ENCODE data around the gene MNAT1.
"Not testable (repeated sequence)": the region's sequence is repeated elsewhere in the genome, so short reads cannot be mapped to it uniquely, and the experiment has no call there.

The MNAT1 gene

DNA sequence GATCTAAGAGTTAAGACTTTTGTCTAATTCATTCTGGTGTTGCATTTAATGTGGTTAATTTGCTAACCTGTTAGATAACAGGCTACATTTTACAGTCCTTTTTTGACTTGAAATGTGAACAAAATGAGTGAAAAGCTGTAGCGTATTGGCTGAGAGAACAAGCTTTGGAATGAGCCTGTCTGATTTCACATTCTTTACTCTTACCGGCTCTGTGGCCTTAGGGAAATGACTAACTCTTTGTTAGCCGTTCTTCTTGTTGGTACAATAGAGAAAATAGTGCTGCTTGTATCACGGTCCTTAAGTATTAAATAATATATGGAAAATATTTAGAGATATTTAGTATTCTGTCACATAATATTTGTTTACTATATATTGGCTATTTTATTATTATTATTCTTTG is 1.9 kb downstream of the MNAT1 start:
- DNase-seq: no peak
- intact Hi-C loops (cut with DNase I): no loop called here

DNA sequence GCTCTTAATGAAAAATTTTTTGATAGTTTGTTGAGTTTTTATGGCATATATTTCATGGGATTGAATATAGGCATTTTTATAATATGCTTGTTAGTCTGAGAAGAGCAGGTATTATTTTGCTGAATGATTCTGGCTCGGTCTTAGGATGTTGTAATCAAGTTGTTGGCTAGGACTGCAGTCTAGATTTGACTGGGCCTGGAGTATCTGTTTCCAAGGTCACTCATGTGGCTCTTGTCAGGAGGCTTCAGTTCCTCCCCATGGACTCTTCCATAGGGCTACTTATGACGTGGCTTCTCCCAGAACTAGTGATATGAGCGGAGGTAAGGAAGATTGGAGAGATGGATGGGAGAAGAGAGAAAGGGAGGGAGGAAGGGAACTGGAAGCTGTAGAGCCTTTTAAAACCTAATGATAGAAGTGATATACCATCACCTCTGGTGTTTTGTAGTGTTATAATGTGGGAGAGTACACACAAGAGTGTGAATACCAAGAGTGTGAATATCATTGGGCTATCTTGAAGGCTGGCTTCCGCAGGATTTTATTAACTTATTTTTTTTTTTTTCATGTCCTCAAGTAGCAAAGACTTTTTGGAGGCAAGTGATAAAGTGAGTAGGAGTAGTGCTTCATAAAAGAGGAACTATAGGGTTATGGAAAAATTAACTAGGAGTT is 4.4 kb downstream of the MNAT1 start:
- intact Hi-C loops (cut with DNase I): no loop called here

DNA sequence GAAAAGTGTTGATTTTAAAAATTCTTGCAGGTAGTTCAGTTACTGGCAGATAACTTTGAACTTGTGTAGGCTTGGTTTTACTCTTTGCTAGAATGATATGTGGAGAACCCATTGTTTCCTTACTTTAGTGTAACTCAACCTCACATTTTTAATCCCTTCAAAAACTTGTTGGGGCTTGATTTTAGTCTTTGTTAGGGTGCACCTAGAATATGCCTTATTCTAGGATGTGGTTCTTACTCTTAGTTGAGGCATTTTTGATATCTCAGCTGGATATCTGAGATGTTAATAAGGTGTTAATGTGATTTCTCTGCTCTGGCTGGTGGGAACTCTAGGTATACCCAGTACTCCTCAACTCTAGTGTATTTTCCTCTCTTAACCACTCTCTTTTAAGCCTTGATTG is 10.0 kb downstream of the MNAT1 start:
- intact Hi-C loops (cut with DNase I): no loop called here
- no peak for DNase-seq

More for the DNA sequence above, 4.4 kb downstream of the MNAT1 start:
- DNase-seq: no peak

DNA sequence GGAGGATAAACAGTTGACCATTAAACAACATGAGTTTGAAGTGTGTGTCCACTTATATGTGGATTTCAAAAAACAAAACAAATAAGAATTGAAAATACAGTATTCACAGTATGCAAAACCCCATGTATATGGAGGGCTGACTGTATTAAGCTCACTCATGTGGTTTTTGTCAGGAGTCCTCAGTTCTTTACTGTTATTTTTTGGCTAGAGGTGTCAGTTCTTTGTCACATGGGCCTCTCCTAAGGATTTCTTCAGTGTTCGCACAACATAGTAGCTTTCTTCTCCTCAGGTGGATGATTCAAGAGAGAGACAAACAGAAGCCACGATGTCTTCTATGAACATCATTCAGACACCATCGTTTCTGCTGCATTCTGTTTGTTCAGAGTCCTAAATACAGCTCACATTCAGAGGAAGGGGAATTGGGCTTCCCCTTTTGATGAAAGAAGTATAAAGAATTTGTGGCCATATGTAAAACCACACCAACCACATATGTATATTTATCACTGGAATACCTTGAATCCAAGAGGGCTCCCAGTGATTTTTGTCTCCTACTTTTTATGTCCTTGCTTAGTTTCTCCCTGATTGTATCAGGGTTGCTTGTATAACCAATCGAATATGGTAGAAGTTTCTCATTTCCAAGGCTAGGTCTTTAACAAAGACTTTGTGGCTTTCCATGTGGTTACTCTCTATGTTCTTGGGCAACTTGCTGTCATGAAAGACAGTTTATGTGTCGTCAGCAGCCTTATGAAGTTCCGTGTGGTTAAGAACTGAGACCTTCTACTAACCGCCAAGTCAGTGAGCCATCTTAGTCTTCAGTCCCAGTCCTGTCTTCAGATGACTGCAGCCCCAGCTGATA is 18.9 kb downstream of the MNAT1 start:
- intact Hi-C loops (cut with DNase I): no loop called here
- no peak for DNase-seq

DNA sequence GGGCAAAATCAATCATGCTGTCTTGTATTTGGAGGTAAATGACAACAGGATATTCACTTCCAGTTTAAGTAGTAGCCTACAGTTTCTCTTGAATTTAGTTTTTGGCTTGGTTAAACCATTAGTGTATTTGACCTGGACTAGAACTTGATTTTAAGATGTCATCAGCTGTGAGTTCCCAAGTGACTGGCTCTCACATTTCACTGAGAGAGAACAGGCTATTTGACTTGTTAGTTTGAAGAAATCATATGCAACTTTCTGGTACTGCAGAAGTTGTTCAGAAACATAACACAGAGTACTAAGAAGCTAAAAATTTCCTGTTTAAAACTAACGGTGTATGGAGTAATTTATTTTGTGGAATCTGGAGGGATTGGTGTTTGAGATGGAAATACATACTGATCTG is 22.3 kb downstream of the MNAT1 start:
- DNase-seq: no peak
- intact Hi-C loops (cut with DNase I): no loop called here

DNA sequence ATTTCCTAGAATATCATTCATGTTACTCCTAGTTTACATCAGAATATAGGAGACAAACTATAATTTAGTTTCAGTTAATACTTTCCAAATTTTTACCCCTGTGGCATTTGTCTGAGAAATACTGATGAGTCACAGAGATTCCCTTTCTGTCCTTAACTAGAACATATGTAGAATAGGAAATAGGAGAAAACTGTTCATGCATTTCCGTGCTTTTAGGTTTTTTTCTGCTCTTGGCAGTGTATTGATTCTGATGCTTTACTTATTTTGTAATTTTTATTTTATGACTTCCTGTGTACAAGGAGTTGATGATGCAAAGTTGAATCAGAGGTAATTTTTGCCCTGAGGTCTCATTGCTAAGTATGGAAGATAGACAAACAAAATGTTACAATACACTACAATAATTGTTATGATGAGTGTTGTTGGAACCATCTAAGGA is 23.0 kb downstream of the MNAT1 start:
- intact Hi-C loops (cut with DNase I): no loop called here
- DNase-seq: no peak

DNA sequence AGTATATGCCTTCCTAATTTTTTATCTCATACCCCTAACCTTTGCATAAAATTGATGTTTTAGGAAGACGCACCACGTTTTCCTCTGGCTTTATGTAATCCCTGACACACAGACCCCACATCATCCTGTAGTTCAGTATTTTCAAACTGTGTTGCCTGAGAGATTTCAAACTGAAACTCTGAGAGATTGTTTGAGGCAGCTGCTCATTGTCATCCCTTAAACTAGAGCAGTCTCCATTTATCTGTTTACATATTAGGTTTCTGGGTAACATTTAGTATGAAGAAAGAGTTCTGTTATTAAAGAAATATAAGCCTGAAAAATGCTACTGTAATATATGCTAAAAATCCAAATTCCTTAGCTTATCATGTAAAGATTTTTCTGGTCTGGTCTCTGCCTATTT is 24.3 kb downstream of the MNAT1 start:
- intact Hi-C loops (cut with DNase I): no loop called here

DNA sequence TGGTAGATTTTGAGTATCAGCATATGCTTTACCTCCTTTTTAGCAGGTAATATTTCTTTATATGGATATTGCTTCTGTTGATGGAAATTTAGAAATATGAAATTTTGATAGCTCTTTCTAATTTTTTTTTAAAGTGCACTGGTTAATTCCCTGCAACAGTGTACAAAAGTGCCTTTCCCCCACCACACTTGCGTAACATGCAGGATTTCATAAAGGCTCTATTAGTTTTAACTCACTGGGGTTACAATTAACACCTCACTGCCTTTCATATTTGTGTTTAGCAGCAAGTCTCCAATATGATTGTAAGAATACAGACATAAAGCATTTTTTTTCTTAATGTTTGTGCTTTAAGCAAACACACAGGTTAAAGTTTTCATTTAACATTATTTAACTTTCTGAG is 25.6 kb downstream of the MNAT1 start:
- DNase-seq: no peak
- intact Hi-C loops (cut with DNase I): no loop called here

More for the DNA sequence above, 24.3 kb downstream of the MNAT1 start:
- DNase-seq: no peak

DNA sequence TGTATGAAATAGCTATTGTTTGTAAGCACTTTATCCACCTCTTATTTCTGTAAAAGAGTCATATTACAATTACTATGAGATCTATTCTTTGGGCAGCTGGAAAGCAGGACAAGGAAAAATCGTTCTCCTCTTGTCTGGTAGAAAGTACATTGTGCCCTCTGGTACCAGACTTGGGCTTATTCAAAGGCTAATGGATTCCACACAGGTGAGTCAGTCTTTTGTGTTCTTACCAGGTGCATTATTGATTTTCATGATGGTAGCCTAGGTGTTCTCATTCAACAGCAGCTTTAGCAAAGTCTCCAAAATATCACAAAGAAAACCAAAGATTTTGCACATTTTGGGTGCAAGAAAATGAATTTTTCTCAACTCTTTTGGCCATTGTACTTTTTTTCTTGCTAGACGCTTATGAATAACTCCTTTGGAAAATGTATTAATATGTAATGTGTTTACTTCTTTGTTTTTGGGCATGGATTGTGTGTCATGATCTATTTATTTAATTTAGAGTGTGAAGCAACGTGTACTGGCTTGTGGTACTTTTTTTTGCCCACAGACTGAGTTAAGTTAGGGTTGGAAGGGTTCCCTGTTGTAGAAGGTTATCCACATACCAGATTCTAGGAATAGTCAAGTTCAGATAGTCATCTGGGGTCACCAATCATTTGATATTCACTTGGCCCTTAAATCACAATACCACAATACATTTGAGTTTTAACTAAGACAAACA is 26.2 kb downstream of the MNAT1 start:
- intact Hi-C loops (cut with DNase I): no loop called here
- DNase-seq: no peak

DNA sequence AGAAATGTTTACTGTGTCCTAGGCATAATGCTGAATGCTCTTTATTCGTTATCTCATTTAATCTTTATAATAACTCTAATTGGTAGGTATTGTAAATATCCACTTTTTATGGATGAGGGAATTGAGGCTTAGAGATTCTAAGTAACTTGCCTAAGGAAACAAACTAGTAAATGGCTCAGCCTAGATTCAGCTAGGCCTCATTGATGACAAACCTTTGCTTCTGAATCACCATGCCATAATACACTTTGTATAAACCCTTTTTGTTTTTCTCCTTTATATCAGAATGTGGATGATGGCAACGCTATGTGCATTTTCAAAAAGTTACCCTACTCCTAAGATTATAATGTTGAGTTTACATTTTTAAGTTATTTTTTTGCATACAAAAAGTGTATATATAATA is 34.0 kb downstream of the MNAT1 start:
- intact Hi-C loops (cut with DNase I): no loop called here

DNA sequence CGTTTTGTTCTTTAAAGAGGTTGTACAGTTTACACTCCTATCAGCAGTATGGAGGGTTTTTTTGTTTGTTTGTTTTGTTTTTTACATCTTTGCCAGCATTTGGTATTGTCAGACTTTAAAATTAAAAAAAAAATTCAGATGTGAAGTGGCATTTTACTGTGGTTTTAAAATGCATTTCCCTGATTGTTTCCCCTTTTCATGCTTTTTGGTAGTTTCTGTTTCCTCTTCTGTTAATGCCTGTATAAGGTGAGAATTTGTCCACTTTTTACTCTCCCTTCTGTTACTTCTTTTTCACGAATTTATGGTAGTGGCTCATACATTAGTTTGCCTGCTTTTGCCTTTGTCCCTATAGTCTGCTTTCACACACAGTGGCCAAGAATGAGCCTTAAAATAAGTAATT is 36.6 kb downstream of the MNAT1 start:
- no peak for DNase-seq
- intact Hi-C loops (cut with DNase I): no loop called here

More for the DNA sequence above, 34.0 kb downstream of the MNAT1 start:
- DNase-seq: no peak

DNA sequence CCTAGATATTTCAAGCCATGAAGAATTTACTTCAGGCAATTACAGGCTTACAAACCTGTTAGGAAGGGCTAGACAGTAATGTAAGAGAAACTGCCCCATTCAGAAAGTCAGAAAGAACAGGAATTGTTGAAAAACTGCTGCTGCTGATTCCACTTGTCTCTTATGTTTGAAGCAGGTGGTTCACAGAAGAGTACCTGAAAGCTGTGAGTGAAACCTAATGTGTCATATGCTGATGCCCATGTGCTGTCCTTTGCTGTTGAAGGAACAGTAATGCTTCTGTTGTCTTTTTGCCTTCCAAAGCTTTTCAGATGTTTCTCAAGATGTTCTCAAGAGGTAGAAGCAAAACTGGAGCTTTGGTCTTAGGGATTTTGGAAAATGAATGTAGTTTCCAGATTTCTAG is 39.0 kb downstream of the MNAT1 start:
- DNase-seq: no peak
- intact Hi-C loops (cut with DNase I): no loop called here

DNA sequence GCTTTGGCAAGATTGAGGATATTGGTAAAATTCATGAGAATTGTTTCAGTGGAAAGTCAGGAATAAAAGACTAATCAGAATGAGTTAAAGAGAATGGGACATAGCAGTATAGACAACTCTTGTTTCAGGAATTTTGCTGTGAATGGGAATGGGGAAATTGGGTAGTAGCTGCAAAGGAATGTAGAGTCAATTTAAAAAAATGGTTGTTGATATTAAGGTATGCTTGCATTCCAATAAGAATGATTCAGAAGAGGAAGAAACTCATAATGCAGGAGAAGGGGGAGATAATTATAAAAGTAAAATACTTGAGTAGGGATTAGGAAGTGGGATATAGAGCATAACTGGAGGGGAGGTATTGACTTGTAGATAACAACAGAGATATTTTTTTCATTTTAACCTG is 40.7 kb downstream of the MNAT1 start:
- DNase-seq: no peak
- intact Hi-C loops (cut with DNase I): no loop called here

DNA sequence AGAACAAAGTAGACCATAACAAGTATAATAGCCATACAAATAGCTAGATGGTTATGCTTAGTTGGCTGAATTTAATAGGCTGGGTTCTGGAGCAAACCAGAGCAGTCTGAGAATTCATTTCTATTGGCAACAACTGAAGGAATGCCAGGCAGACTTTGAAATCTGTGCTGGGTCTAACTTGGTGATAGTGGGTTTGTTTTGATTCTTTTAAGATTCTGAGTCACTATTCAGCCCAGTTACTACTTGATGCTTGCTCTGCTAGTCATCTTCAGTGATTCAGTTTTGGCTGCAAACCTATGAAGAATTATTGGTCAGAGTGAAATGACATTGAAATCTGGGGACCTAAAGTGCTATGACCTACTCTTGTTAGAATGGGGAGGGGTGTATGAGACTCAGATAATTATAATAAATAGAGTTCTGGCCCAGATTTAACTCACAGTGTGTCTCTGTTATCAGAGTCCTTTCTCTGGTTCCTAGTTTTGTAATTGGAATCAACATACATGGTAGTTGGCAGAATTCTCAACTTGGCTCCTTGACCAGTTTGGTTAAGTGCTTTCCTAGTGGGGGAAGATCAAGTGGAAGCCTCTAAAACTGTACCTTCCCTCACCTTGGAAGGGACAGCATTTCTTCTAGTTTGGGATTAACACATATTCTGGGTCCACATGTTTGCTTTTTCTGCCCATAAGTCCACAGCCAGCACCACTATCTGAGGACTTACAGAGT is 43.5 kb downstream of the MNAT1 start:
- no peak for DNase-seq
- intact Hi-C loops (cut with DNase I): no loop called here

DNA sequence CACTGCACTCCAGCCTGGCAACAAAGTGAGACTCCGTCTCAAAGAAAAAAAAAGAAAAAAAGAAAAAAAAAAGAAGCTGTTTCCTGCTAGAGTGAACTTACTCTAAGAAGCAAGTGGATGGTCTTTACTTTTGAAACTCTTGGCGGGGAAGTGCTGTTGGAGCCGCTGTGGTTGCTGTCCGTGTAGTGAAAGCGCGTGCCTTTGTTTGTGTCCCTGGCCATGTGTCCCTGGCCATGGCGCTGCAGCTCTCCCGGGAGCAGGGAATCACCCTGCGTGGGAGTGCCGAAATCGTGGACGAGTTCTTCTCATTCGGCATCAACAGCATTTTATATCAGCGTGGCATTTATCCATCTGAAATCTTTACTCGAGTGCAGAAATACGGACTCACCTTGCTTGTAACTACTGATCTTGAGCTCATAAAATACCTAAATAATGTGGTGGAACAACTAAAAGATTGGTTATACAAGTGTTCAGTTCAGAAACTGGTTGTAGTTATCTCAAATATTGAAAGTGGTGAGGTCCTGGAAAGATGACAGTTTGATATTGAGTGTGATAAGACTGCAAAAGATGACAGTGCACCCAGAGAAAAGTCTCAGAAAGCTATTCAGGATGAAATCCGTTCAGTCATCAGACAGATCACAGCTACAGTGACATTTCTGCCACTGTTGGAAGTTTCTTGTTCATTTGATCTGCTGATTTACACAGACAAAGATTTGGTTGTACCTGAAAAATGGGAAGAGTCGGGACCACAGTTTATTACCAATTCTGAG is 45.4 kb downstream of the MNAT1 start:
- intact Hi-C loops (cut with DNase I): not testable (repeated sequence)
- DNase-seq: peak in 1 of 10 donors; percentile 44

DNA sequence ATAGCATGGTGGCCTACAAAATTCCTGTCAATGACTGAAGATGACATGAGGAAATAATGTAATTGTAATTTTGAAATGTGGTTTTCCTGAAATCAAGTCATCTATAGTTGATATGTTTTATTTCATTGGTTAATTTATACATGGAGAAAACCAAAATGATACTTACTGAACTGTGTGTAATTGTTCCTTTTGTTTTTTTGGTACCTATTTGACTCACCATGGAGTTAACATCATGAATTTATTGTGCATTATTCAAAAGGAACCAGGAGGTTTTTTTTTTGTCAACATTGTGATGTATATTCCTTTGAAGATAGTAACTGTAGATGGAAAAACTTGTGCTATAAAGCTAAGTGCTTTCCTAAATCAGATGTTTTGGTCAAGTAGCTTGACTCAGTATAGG is 46.0 kb downstream of the MNAT1 start:
- DNase-seq; intact Hi-C loops (cut with DNase I): not testable (repeated sequence)

DNA sequence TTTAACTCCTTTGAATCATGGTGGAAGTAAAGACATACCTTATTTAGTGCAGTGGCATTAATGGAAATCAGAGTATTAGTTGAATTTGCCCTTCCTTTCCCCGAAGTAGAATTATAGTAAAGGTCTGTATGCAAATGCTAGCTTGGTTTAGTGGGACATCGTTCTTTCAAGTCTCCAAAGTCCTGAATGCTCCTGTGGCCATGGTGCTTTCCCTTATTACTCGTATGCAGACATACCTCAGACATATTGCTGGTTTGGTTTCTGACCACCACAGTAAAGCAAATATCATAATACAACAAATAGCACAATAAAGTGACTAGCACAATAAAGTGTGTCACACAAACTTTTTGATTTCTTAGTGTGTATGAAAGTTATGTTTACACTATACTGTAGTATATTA is 52.3 kb downstream of the MNAT1 start:
- intact Hi-C loops (cut with DNase I): no loop called here

DNA sequence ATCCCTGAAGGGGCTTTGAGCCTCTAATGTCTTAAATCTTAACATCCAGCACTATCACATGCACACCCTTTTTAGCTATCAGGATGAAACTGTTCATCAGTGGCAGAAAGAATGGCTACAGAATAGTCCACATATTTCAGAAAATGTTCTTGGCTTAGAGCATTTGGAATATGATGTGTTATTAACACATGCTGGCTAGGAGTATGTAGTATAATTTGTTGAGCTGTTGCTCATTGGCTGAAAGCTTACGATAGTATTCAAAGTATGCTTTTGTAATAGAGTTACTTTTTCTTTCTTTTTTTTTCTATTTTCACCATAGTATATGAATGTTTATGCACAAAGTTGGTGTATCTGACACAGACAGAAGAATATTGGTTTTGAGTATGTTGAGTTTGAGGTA is 55.1 kb downstream of the MNAT1 start:
- intact Hi-C loops (cut with DNase I): no loop called here
- DNase-seq: no peak

More for the DNA sequence above, 52.3 kb downstream of the MNAT1 start:
- DNase-seq: no peak

DNA sequence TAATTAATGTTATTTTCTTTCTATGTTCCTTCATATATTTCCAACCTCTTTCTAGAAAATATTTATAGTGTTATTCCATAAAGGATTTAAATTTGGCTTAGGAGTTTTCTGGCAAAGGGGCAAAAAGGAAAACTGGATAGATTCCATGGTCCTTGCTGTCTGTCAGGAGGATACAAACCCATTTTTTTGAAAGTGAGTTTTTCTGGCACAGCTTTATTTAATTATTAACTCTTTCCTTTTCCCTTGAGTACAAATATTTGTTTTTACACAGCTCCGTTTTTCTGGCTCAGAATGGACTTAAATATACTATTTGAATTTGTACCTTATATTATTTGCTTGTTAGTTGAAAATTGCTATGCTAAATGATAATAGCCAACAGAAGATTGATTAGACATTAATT is 56.3 kb downstream of the MNAT1 start:
- intact Hi-C loops (cut with DNase I): no loop called here
- DNase-seq: no peak

DNA sequence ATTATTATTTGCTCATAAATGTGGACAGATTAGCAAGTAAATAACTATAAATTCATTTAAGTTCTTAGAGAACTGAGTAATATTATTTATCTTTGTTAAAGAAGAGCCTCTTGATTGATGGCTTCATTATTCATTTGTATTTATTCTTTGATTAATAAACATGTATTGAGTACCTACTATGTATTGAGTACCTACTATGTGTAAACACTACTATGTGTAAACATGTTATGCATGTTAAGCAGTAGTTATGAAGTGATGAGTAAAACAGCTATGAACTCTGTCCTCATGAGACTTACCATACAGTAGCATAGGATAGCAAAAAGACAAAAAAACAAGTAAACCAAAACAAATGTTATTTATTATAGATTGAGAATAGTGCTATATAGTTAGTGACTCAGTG is 61.9 kb downstream of the MNAT1 start:
- intact Hi-C loops (cut with DNase I): no loop called here
- DNase-seq: no peak

All from posterior cingulate gyrus (tissue), 11 donors.